Subcutaneous adipose tissue (tissue), 4 donors: Measurements from ENCODE around the gene APP. TPM values are rescaled to one million over a fixed set of nuclear protein-coding genes. Genes with fewer than 3 reads are reported as not detected.

Experiments
- CTCF ChIP-seq: fragments of 450-650 bp; IDR thresholded peaks from one replicate; pipeline ENCODE4 v1.5.1; 2016; ENCODE audit warnings: low read depth, mild to moderate bottlenecking, control low read depth, antibody characterized with exemption, moderate library complexity
- total RNA-seq, 4 donors: library from RNA; depleted of rRNA; stranded (reverse); fragments of >200 nt; gene quantifications; one replicate each; pipeline ENCODE4 v1.1.0, GENCODE V29; 2016

APP gene
- total RNA-seq, 4 donors from 2014 or later = 210 to 257 (median 218) TPM

GRCh38 chr21:26112975-26113374 lies 57.6 kb downstream of the APP start:
- no peak for TF ChIP-seq CTCF

- TF ChIP-seq CTCF = no peak
Measured at GRCh38 chr21:26112127-26112742, 58.3 kb downstream of the APP start.

- no peak for TF ChIP-seq CTCF
Measured at GRCh38 chr21:26110715-26111114, 59.9 kb downstream of the APP start.

- no peak for TF ChIP-seq CTCF
Measured at GRCh38 chr21:26107429-26107828, 63.1 kb downstream of the APP start.

- TF ChIP-seq CTCF = no peak
Measured at GRCh38 chr21:26106562-26106961, 64.0 kb downstream of the APP start.

GRCh38 chr21:26105819-26106218 lies 64.8 kb downstream of the APP start:
- no peak for TF ChIP-seq CTCF

GRCh38 chr21:26100573-26100972 lies 70.0 kb downstream of the APP start:
- TF ChIP-seq CTCF = no peak
